AG04449 (cell line): ENCODE measurements around the gene PRR29.
"Not testable (repeated sequence)": the region's sequence is repeated elsewhere in the genome, so short reads cannot be mapped to it uniquely, and the experiment has no call there.

Experiments
- CTCF ChIA-PET: fragments of 350-600 bp; formaldehyde crosslinking; extraction: SDS; loops from one replicate; lab custom pipeline; 2021; ENCODE audit warnings: antibody characterized with exemption; lab: Yijun Ruan, JAX
- POLR2A ChIA-PET: fragments of 400-600, 350-600 bp; formaldehyde crosslinking; extraction: SDS; loops from one replicate; lab custom pipeline; 2020; ENCODE audit warnings: antibody characterized with exemption, inconsistent platforms; lab: Yijun Ruan, JAX
- DNase-seq: peaks from one replicate; pipeline ENCODE4 v3.0.0-alpha.2; 2010; ENCODE audit warnings: low read depth, low spot score
- H3K4me3 ChIP-seq: 2 replicates; pipeline ENCODE4 v1.5.1; 2011; ENCODE audit warnings: low read depth, mild to moderate bottlenecking, control low read depth, low read length
- CTCF ChIP-seq: IDR thresholded peaks from one replicate; pipeline ENCODE4 v1.5.1; 2011; ENCODE audit warnings: mild to moderate bottlenecking, moderate library complexity, low read length, control low read depth, inconsistent platforms; ENCODE audit not compliant: insufficient read depth; ENCODE audit errors: missing control alignments

The PRR29 gene

GRCh38 chr17:64016974-64017373, 18.8 kb downstream of the PRR29 start:
- no peak overlapping the region for H3K4me3 ChIP-seq
- CTCF ChIA-PET = interaction anchor here (0.9 to 6.1 kb wide), 12 partner anchors 8 to 116 kb away, joined by 3 to 53 read pairs (median 5); partner anchors contain the start of genes CSHL1 and GH1
- TF ChIP-seq CTCF = no peak
- POLR2A ChIA-PET = no interaction called here
- no peak for DNase-seq

- no peak for TF ChIP-seq CTCF
- no peak overlapping the region for H3K4me3 ChIP-seq
- ChIA-PET POLR2A (no interaction called here), CTCF (interaction anchor here (0.9 to 6.1 kb wide), 13 partner anchors 8 to 115 kb away, joined by 3 to 53 read pairs (median 5); partner anchors contain the start of genes CSHL1 and GH1)
- no peak for DNase-seq
Observed at GRCh38 chr17:64017381-64017980, 19.3 kb downstream of the PRR29 start.

- DNase-seq, POLR2A ChIA-PET, H3K4me3 ChIP-seq: not testable (repeated sequence)
- CTCF ChIA-PET = interaction anchor here (0.7 to 16.7 kb wide), 6 partner anchors 10 to 114 kb away, joined by 3 to 1118 read pairs (median 23); partner anchors contain the start of genes ERN1 and GH1
Observed at GRCh38 chr17:64019551-64019961, 21.4 kb downstream of the PRR29 start.

GRCh38 chr17:64020056-64020766, 22.1 kb downstream of the PRR29 start, which contains the start of gene ICAM2:
TSS of gene ICAM2 (minus strand) at chr17:64020633. CDS start at chr17:64006691, 13,942 bp downstream.
- no peak for DNase-seq
- H3K4me3 ChIP-seq = peak within 1 kb of the TSS; percentile 20; the same call in 1 of the 2 replicates
- ChIA-PET POLR2A (no interaction called here), CTCF (interaction anchor here (0.6 to 16.7 kb wide), 9 partner anchors 9 to 154 kb away, joined by 3 to 1118 read pairs (median 8); partner anchors contain the start of genes ERN1 and GH1)
- TF ChIP-seq CTCF = no peak

- ChIA-PET POLR2A (interaction anchor here (0.6 kb wide), 1 partner anchor 13 kb away, joined by 3 read pairs; no protein-coding TSS in a partner anchor), CTCF (interaction anchor here (0.6 to 16.7 kb wide), 14 partner anchors 9 to 469 kb away, joined by 3 to 1118 read pairs (median 4); partner anchors contain the start of genes ERN1 and GH1)
- no peak for TF ChIP-seq CTCF
- no peak overlapping the region for H3K4me3 ChIP-seq
- no peak for DNase-seq
Observed at GRCh38 chr17:64022611-64023063, 24.5 kb downstream of the PRR29 start.

GRCh38 chr17:64024215-64024654, 26.1 kb downstream of the PRR29 start:
- no peak for DNase-seq

More at GRCh38 chr17:64024215-64024654, 26.1 kb downstream of the PRR29 start:
- no peak overlapping the region for H3K4me3 ChIP-seq
- TF ChIP-seq CTCF = no peak
- ChIA-PET CTCF (interaction anchor here (0.8 to 16.7 kb wide), 21 partner anchors 7 to 257 kb away, joined by 3 to 1118 read pairs (median 23); partner anchors contain the start of genes CSHL1, ERN1, GH1 and PRR29), POLR2A (no interaction called here)
